ENCODE data around the gene BLACAT1. TPM values are rescaled to one million over a fixed set of nuclear protein-coding genes. Genes with fewer than 3 reads are reported as not detected.
A peak's percentile ranks its signal among the peaks of the same experiment; 100 is the strongest.

The BLACAT1 gene
- total and polyA plus RNA-seq, 2 of the 13 experiments (the other 11 are each of a cell fraction or from before 2014, with no cell fraction given): 1.2 to 2.8 TPM

- TF ChIP-seq JUNB (CRISPR knock-in tag; IDR thresholded peaks at IDR 0.05; ENCODE audit: borderline replicate concordance) (no peak), ATF7 (IDR thresholded peaks at IDR 0.05) (no peak), ATF7 (CRISPR knock-in tag; IDR thresholded peaks at IDR 0.05) (peak; percentile 85; the same call in 1 of the 2 replicates), CHCHD3 (CRISPR knock-in tag; IDR thresholded peaks at IDR 0.05) (no peak), MEIS1 (CRISPR knock-in tag; IDR thresholded peaks at IDR 0.05; ENCODE audit: borderline replicate concordance) (peak; percentile 81; the same call in 1 of the 2 replicates), DPF2 (CRISPR knock-in tag; IDR thresholded peaks at IDR 0.05; ENCODE audit: borderline replicate concordance, low read depth) (peak; percentile 80; the same call in 1 of the 2 replicates), CAMTA2 (CRISPR knock-in tag; IDR thresholded peaks at IDR 0.05; ENCODE audit: borderline replicate concordance) (no peak), ZC3H13 (CRISPR knock-in tag; IDR thresholded peaks at IDR 0.05) (no peak), GFI1 (CRISPR knock-in tag; IDR thresholded peaks at IDR 0.05; ENCODE audit: borderline replicate concordance) (no peak), PHF20 (CRISPR knock-in tag; IDR thresholded peaks at IDR 0.05) (no peak), SRSF9 (IDR thresholded peaks at IDR 0.05; ENCODE audit: borderline replicate concordance, insufficient read depth, low read depth, low read length, poor library complexity, severe bottlenecking) (no peak), ZNF777 (CRISPR knock-in tag; IDR thresholded peaks at IDR 0.05) (no peak), ZMAT3 (CRISPR knock-in tag; conservative IDR thresholded peaks at IDR 0.05) (no peak), U2AF1 (optimal IDR thresholded peaks at IDR 0.05; ENCODE audit: low read depth, low read length) (no peak)
- TF ChIP-seq, protein P1, sequence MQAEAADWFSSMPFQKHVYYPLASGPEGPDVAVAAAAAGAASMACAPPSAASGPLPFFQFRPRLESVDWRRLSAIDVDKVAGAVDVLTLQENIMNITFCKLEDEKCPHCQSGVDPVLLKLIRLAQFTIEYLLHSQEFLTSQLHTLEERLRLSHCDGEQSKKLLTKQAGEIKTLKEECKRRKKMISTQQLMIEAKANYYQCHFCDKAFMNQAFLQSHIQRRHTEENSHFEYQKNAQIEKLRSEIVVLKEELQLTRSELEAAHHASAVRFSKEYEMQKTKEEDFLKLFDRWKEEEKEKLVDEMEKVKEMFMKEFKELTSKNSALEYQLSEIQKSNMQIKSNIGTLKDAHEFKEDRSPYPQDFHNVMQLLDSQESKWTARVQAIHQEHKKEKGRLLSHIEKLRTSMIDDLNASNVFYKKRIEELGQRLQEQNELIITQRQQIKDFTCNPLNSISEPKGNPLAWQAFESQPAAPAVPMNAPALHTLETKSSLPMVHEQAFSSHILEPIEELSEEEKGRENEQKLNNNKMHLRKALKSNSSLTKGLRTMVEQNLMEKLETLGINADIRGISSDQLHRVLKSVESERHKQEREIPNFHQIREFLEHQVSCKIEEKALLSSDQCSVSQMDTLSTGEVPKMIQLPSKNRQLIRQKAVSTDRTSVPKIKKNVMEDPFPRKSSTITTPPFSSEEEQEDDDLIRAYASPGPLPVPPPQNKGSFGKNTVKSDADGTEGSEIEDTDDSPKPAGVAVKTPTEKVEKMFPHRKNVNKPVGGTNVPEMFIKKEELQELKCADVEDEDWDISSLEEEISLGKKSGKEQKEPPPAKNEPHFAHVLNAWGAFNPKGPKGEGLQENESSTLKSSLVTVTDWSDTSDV (CRISPR knock-in tag; IDR thresholded peaks at IDR 0.05): no peak
- TF ChIP-seq, protein P2, sequence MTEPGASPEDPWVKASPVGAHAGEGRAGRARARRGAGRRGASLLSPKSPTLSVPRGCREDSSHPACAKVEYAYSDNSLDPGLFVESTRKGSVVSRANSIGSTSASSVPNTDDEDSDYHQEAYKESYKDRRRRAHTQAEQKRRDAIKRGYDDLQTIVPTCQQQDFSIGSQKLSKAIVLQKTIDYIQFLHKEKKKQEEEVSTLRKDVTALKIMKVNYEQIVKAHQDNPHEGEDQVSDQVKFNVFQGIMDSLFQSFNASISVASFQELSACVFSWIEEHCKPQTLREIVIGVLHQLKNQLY (CRISPR knock-in tag; IDR thresholded peaks at IDR 0.05): peak; percentile 56; the same call in 1 of the 2 replicates
- TF ChIP-seq, protein P3, sequence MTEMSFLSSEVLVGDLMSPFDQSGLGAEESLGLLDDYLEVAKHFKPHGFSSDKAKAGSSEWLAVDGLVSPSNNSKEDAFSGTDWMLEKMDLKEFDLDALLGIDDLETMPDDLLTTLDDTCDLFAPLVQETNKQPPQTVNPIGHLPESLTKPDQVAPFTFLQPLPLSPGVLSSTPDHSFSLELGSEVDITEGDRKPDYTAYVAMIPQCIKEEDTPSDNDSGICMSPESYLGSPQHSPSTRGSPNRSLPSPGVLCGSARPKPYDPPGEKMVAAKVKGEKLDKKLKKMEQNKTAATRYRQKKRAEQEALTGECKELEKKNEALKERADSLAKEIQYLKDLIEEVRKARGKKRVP (CRISPR knock-in tag; IDR thresholded peaks at IDR 0.05): no peak
- TF ChIP-seq, protein P4, sequence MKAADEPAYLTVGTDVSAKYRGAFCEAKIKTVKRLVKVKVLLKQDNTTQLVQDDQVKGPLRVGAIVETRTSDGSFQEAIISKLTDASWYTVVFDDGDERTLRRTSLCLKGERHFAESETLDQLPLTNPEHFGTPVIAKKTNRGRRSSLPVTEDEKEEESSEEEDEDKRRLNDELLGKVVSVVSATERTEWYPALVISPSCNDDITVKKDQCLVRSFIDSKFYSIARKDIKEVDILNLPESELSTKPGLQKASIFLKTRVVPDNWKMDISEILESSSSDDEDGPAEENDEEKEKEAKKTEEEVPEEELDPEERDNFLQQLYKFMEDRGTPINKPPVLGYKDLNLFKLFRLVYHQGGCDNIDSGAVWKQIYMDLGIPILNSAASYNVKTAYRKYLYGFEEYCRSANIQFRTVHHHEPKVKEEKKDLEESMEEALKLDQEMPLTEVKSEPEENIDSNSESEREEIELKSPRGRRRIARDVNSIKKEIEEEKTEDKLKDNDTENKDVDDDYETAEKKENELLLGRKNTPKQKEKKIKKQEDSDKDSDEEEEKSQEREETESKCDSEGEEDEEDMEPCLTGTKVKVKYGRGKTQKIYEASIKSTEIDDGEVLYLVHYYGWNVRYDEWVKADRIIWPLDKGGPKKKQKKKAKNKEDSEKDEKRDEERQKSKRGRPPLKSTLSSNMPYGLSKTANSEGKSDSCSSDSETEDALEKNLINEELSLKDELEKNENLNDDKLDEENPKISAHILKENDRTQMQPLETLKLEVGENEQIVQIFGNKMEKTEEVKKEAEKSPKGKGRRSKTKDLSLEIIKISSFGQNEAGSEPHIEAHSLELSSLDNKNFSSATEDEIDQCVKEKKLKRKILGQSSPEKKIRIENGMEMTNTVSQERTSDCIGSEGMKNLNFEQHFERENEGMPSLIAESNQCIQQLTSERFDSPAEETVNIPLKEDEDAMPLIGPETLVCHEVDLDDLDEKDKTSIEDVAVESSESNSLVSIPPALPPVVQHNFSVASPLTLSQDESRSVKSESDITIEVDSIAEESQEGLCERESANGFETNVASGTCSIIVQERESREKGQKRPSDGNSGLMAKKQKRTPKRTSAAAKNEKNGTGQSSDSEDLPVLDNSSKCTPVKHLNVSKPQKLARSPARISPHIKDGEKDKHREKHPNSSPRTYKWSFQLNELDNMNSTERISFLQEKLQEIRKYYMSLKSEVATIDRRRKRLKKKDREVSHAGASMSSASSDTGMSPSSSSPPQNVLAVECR (CRISPR knock-in tag; IDR thresholded peaks at IDR 0.05; ENCODE audit: borderline replicate concordance): peak; percentile 69; the same call in 1 of the 2 replicates
- TF ChIP-seq, protein P5, sequence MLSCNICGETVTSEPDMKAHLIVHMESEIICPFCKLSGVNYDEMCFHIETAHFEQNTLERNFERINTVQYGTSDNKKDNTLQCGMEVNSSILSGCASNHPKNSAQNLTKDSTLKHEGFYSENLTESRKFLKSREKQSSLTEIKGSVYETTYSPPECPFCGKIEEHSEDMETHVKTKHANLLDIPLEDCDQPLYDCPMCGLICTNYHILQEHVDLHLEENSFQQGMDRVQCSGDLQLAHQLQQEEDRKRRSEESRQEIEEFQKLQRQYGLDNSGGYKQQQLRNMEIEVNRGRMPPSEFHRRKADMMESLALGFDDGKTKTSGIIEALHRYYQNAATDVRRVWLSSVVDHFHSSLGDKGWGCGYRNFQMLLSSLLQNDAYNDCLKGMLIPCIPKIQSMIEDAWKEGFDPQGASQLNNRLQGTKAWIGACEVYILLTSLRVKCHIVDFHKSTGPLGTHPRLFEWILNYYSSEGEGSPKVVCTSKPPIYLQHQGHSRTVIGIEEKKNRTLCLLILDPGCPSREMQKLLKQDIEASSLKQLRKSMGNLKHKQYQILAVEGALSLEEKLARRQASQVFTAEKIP (CRISPR knock-in tag; IDR thresholded peaks at IDR 0.05; ENCODE audit: borderline replicate concordance): no peak
Observed at GRCh38 chr1:205492201-205492667, 36.4 kb upstream of the BLACAT1 start (continued).

Measured in HepG2 (cell line).